ENCODE measurements around the gene CNEP1R1. TPM values are rescaled to one million over a fixed set of nuclear protein-coding genes. Genes with fewer than 3 reads are reported as not detected.

CNEP1R1 gene
- total RNA-seq, 1 donor from 2014 or later, result 32.7 TPM

DNA sequence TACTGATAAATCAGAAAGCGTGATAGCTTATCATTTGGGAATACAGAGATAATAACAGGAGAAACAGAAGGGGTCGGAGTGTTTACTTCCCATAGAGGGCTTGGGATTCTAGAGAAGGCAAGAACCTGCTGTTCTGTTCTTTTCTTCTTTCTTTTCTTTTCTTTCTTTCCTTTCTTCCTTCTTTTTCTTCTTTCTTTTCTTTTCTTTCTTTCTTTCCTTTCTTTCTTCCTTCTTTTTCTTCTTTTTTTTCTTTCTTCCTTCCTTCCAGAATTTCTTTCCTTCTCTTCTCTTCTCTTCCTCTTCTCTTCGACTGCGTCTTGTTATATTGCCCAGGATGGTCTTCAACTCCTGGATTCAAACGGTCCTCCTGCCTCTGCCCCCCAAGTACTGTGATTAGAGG lies 18.3 kb downstream of the CNEP1R1 start:
- Mint-ChIP-seq H3K9me3 (ENCODE audit: unreplicated experiment) (no peaks in the 10 kb centered on the region), H3K27me3 (ENCODE audit: unreplicated experiment) (peaks cover 3% of the 10 kb centered on the region), H3K27ac (ENCODE audit: unreplicated experiment) (no peak overlapping the region), H3K4me1 (ENCODE audit: unreplicated experiment) (peaks cover 6% of the 10 kb centered on the region), H3K36me3 (ENCODE audit: low read depth, unreplicated experiment) (no peaks in the 10 kb centered on the region), H3K4me3 (ENCODE audit: unreplicated experiment) (no peak overlapping the region)
- no peak for DNase-seq (ENCODE audit: low spot score)
- TF ChIP-seq, protein P1, sequence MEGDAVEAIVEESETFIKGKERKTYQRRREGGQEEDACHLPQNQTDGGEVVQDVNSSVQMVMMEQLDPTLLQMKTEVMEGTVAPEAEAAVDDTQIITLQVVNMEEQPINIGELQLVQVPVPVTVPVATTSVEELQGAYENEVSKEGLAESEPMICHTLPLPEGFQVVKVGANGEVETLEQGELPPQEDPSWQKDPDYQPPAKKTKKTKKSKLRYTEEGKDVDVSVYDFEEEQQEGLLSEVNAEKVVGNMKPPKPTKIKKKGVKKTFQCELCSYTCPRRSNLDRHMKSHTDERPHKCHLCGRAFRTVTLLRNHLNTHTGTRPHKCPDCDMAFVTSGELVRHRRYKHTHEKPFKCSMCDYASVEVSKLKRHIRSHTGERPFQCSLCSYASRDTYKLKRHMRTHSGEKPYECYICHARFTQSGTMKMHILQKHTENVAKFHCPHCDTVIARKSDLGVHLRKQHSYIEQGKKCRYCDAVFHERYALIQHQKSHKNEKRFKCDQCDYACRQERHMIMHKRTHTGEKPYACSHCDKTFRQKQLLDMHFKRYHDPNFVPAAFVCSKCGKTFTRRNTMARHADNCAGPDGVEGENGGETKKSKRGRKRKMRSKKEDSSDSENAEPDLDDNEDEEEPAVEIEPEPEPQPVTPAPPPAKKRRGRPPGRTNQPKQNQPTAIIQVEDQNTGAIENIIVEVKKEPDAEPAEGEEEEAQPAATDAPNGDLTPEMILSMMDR (IDR thresholded peaks at IDR 0.05; ENCODE audit: unreplicated experiment), result no peak

DNA sequence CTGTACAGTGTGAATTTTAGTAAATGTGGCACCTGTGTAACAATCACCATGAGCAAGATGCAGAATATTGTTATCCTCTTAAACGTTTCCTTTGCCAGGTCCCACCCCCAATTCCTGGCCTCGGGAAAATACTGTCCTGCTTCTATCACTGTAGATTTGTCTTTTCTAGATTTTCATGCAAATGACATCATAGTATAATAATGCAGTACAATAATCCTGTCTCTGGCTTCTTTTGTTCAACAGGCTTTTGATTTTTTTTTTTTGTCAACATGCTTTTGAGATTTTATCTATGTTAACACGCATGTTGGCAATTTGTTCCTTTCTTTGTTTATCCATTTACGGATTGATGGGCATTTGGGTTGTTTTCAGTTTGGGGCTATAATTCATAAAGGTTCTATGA lies 20.4 kb downstream of the CNEP1R1 start:
- Mint-ChIP-seq H3K36me3 (ENCODE audit: low read depth, unreplicated experiment) (no peaks in the 10 kb centered on the region), H3K27me3 (ENCODE audit: unreplicated experiment) (peaks cover 1% of the 10 kb centered on the region), H3K9me3 (ENCODE audit: unreplicated experiment) (no peaks in the 10 kb centered on the region), H3K27ac (ENCODE audit: unreplicated experiment) (no peak overlapping the region), H3K4me3 (ENCODE audit: unreplicated experiment) (no peak overlapping the region), H3K4me1 (ENCODE audit: unreplicated experiment) (no peaks in the 10 kb centered on the region)
- TF ChIP-seq, protein P1 (IDR thresholded peaks at IDR 0.05; ENCODE audit: unreplicated experiment), result no peak
- DNase-seq (ENCODE audit: low spot score), result no peak

DNA sequence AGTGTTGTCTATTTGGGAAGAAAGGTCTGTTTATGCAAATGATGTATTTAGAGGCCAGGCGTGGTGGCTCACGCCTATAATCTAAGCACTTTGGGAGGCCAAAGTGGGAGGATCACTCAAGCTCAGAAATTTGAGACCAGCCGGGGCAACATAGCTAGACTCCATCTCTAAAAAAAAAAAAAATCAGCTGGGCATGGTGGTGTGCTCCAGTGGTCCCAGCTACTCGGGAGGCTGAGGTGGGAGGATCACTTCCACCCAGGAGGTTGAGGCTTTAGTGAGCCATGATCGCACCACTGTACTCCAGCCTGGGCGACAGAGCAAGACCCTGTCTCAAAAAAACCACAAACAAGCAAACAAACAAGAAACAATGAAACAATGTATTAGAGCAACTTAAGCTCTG lies 21.8 kb downstream of the CNEP1R1 start:
- no peak for DNase-seq (ENCODE audit: low spot score)
- no peak overlapping the region for H3K27ac Mint-ChIP-seq (ENCODE audit: unreplicated experiment)

DNA sequence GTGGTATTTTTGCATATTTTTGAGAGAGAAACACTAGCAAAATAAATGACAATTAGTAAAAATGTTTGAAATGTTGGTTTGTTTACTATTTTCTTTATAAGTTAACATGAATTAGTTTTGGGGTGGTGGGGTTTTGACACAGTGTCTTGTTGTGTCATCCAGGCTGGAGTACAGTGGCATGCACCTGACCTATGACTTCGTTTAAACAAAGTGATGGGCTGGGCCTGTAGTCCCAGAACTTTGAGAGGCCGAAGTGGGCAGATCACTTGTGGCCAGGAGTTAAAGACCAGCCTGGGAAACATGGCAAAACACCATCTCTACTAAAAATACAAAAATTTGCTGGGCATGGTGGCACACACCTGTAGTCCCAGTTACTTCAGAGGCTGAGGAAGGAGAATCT lies 22.8 kb downstream of the CNEP1R1 start:
- H3K9me3 Mint-ChIP-seq (ENCODE audit: unreplicated experiment), result no peaks in the 10 kb centered on the region
- peaks cover 1% of the 10 kb centered on the region for H3K27me3 Mint-ChIP-seq (ENCODE audit: unreplicated experiment)
- H3K36me3 Mint-ChIP-seq (ENCODE audit: low read depth, unreplicated experiment), result no peaks in the 10 kb centered on the region
- DNase-seq (ENCODE audit: low spot score), result no peak
- TF ChIP-seq, protein P1 (IDR thresholded peaks at IDR 0.05; ENCODE audit: unreplicated experiment), result no peak
- H3K4me3 Mint-ChIP-seq (ENCODE audit: unreplicated experiment), result no peak overlapping the region
- no peak overlapping the region for H3K27ac Mint-ChIP-seq (ENCODE audit: unreplicated experiment)
- no peaks in the 10 kb centered on the region for H3K4me1 Mint-ChIP-seq (ENCODE audit: unreplicated experiment)

More for the DNA sequence above, 21.8 kb downstream of the CNEP1R1 start:
- TF ChIP-seq, protein P1 (IDR thresholded peaks at IDR 0.05; ENCODE audit: unreplicated experiment), result no peak
- H3K9me3 Mint-ChIP-seq (ENCODE audit: unreplicated experiment), result no peaks in the 10 kb centered on the region
- no peak overlapping the region for H3K4me3 Mint-ChIP-seq (ENCODE audit: unreplicated experiment)
- H3K27me3 Mint-ChIP-seq (ENCODE audit: unreplicated experiment), result peaks cover 1% of the 10 kb centered on the region
- H3K36me3 Mint-ChIP-seq (ENCODE audit: low read depth, unreplicated experiment), result no peaks in the 10 kb centered on the region
- H3K4me1 Mint-ChIP-seq (ENCODE audit: unreplicated experiment), result no peaks in the 10 kb centered on the region

DNA sequence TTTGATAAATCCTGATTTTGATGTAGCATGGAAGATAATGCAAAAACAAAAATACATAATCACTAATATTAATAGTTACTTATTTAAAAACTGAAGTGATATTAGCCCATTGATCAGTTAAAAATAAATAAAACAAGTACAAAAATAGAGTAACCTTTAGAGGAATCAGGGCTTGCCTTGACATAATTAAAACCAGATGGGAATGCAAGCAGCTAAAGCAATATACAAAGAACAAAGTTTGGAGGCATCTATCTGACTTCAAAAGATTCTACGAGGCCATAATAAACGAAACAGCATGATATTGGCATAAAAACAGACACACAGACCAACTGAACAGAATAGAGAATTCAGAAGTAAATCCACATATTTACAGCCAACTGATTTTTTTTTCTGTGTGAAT lies 25.8 kb downstream of the CNEP1R1 start:
- Mint-ChIP-seq H3K27ac (ENCODE audit: unreplicated experiment) (no peak overlapping the region), H3K4me3 (ENCODE audit: unreplicated experiment) (no peak overlapping the region)

More for the DNA sequence above, 25.8 kb downstream of the CNEP1R1 start:
- Mint-ChIP-seq H3K9me3 (ENCODE audit: unreplicated experiment) (no peaks in the 10 kb centered on the region), H3K4me1 (ENCODE audit: unreplicated experiment) (no peaks in the 10 kb centered on the region), H3K27me3 (ENCODE audit: unreplicated experiment) (peaks cover 1% of the 10 kb centered on the region), H3K36me3 (ENCODE audit: low read depth, unreplicated experiment) (no peaks in the 10 kb centered on the region)
- DNase-seq (ENCODE audit: low spot score), result no peak
- TF ChIP-seq, protein P1 (IDR thresholded peaks at IDR 0.05; ENCODE audit: unreplicated experiment), result no peak
